MM.1S (cell line): Measurements from ENCODE around the gene ARHGAP4.

ENCODE experiments used
- DNase-seq: peaks from one replicate; pipeline ENCODE4 v3.0.0-alpha.2; 2015
- H2AFZ ChIP-seq: fragments of 300-600 bp; sonication (generic); 2 replicates; pipeline ENCODE4 v1.6.0; 2016; ENCODE audit warnings: antibody characterized with exemption, low read length
- H3F3A ChIP-seq: fragments of 300-600 bp; sonication (generic); 2 replicates; pipeline ENCODE4 v1.6.1; 2016; ENCODE audit warnings: mild to moderate bottlenecking, antibody characterized with exemption, low read length, moderate library complexity, mixed read lengths; ENCODE audit not compliant: insufficient read depth
- H3K27ac ChIP-seq: fragments of 300-600 bp; sonication (generic); 2 replicates; pipeline ENCODE4 v1.5.1; 2016; ENCODE audit warnings: mild to moderate bottlenecking, low read length
- H3K27me3 ChIP-seq: fragments of 300-600 bp; sonication (generic); replicated peaks from 2 replicates; pipeline ENCODE4 v1.6.0; 2016; ENCODE audit warnings: low read length; ENCODE audit not compliant: insufficient read depth
- H3K36me3 ChIP-seq: fragments of 300-600 bp; sonication (generic); replicated peaks from 2 replicates; pipeline ENCODE4 v1.6.1; 2016; ENCODE audit warnings: mild to moderate bottlenecking, low read length, mixed read lengths; ENCODE audit not compliant: insufficient read depth
- H3K4me1 ChIP-seq: fragments of 300-600 bp; sonication (generic); 2 replicates; pipeline ENCODE4 v1.6.1; 2016; ENCODE audit warnings: low read length, mixed read lengths
- H3K4me2 ChIP-seq: fragments of 300-600 bp; sonication (generic); 2 replicates; pipeline ENCODE4 v1.6.0; 2016; ENCODE audit warnings: low read depth, low read length
- H3K4me3 ChIP-seq: fragments of 300-600 bp; sonication (generic); 2 replicates; pipeline ENCODE4 v1.5.1; 2016; ENCODE audit warnings: low read length, mixed read lengths
- H3K79me2 ChIP-seq: fragments of 300-600 bp; sonication (generic); 2 replicates; pipeline ENCODE4 v1.6.1; 2016; ENCODE audit warnings: mixed run types, low read length, mixed read lengths
- H3K9ac ChIP-seq: fragments of 300-600 bp; sonication (generic); 2 replicates; pipeline ENCODE4 v1.6.1; 2016; ENCODE audit warnings: low read length, mixed read lengths
- H3K9me2 ChIP-seq: fragments of 300-600 bp; sonication (generic); replicated peaks from 2 replicates; pipeline ENCODE4 v1.6.1; 2016; ENCODE audit warnings: mild to moderate bottlenecking, low read length, mixed read lengths; ENCODE audit not compliant: insufficient read depth
- H3K9me3 ChIP-seq: fragments of 300-600 bp; sonication (generic); replicated peaks from 2 replicates; pipeline ENCODE4 v1.6.1; 2016; ENCODE audit warnings: mild to moderate bottlenecking, low read length, mixed read lengths; ENCODE audit not compliant: insufficient read depth
- H4K20me1 ChIP-seq: fragments of 300-600 bp; sonication (generic); 2 replicates; pipeline ENCODE4 v1.6.1; 2016; ENCODE audit warnings: mild to moderate bottlenecking, low read length, moderate library complexity, mixed read lengths; ENCODE audit not compliant: insufficient read depth
- EZH2 ChIP-seq: fragments of 300-600 bp; sonication (generic); optimal IDR thresholded peaks from 2 replicates; pipeline ENCODE3; 2017; ENCODE audit warnings: low read depth, mild to moderate bottlenecking, antibody characterized with exemption, low read length, mixed read lengths
- EZH2phosphoT487 ChIP-seq: fragments of 300-600 bp; sonication (generic); IDR thresholded peaks from 2 replicates; pipeline ENCODE4 v1.6.1; 2018; ENCODE audit warnings: antibody characterized with exemption, low read length
- TF ChIP-seq, protein P1 (sequence below): fragments of 300-600 bp; sonication (generic); IDR thresholded peaks from 2 replicates; pipeline ENCODE4 v1.5.1; 2016; ENCODE audit warnings: antibody characterized with exemption, low read length, mixed read lengths

The ARHGAP4 gene

DNA sequence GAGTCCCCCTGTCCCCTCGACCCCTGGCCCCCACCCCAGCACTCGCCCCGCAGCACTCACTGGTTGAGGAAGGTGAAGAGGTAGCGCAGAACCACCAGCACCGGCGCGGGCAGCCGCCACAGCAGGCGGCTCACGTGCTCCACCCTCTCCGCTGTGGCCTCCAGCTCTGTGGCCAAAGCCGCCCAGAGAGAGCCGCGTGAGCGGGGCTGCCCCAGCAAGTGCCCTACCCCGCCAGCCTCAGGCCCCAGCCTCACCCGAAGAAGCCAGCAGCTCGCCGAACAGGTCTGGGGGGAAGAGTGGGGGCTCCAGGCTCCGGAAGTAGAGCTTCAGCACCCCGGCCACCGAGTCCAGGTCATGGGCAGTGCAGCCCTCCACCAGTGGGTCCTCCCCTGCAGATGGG is 15.6 kb downstream of the ARHGAP4 start:
- no peaks in the 10 kb centered on the region for H3K27me3 ChIP-seq
- no peaks in the 10 kb centered on the region for H3K4me1 ChIP-seq
- TF ChIP-seq EZH2: no peak
- TF ChIP-seq EZH2phosphoT487: no peak
- TF ChIP-seq, protein P1, sequence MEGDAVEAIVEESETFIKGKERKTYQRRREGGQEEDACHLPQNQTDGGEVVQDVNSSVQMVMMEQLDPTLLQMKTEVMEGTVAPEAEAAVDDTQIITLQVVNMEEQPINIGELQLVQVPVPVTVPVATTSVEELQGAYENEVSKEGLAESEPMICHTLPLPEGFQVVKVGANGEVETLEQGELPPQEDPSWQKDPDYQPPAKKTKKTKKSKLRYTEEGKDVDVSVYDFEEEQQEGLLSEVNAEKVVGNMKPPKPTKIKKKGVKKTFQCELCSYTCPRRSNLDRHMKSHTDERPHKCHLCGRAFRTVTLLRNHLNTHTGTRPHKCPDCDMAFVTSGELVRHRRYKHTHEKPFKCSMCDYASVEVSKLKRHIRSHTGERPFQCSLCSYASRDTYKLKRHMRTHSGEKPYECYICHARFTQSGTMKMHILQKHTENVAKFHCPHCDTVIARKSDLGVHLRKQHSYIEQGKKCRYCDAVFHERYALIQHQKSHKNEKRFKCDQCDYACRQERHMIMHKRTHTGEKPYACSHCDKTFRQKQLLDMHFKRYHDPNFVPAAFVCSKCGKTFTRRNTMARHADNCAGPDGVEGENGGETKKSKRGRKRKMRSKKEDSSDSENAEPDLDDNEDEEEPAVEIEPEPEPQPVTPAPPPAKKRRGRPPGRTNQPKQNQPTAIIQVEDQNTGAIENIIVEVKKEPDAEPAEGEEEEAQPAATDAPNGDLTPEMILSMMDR: no peak
- H3K27ac ChIP-seq: no peak overlapping the region
- no peaks in the 10 kb centered on the region for H3F3A ChIP-seq
- H3K79me2 ChIP-seq: no peaks in the 10 kb centered on the region
- H3K9ac ChIP-seq: no peak overlapping the region
- no peaks in the 10 kb centered on the region for H3K9me2 ChIP-seq
- no peak overlapping the region for H3K4me2 ChIP-seq
- H3K36me3 ChIP-seq: no peaks in the 10 kb centered on the region
- no peak overlapping the region for H2AFZ ChIP-seq
- H3K4me3 ChIP-seq: no peak overlapping the region
- DNase-seq: no peak
- H3K9me3 ChIP-seq: no peaks in the 10 kb centered on the region
- H4K20me1 ChIP-seq: no peaks in the 10 kb centered on the region

DNA sequence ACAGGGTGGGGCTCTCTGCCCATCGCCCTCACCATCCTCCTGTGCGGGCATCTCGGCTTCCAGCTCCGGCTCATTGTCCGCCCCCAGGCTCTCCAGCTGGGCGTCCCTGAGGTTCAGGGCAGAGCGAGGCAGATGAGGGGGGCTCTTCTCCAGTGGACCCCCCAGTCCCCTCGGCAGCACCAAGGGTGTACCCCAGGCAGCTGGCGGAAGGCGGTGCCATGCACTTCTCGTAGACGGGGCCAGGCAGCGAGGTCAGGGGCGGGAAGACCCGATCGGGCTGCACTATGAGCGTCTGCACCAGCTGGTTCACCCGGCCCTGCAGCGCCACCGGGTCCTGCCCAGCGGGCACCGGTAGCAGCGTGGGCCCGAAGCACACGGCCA is 16.1 kb downstream of the ARHGAP4 start:
- H3K9ac ChIP-seq: no peak overlapping the region
- no peaks in the 10 kb centered on the region for H3K36me3 ChIP-seq
- no peaks in the 10 kb centered on the region for H3K4me1 ChIP-seq
- H3K9me3 ChIP-seq: no peaks in the 10 kb centered on the region
- no peak overlapping the region for H3K4me3 ChIP-seq
- H3K9me2 ChIP-seq: no peaks in the 10 kb centered on the region
- H3F3A ChIP-seq: no peaks in the 10 kb centered on the region
- TF ChIP-seq EZH2phosphoT487 (no peak), EZH2 (no peak)
- TF ChIP-seq, protein P1: no peak
- H3K27ac ChIP-seq: no peak overlapping the region
- DNase-seq: no peak
- H3K27me3 ChIP-seq: no peaks in the 10 kb centered on the region
- H4K20me1 ChIP-seq: no peaks in the 10 kb centered on the region
- no peaks in the 10 kb centered on the region for H3K79me2 ChIP-seq
- no peak overlapping the region for H3K4me2 ChIP-seq
- H2AFZ ChIP-seq: no peak overlapping the region

DNA sequence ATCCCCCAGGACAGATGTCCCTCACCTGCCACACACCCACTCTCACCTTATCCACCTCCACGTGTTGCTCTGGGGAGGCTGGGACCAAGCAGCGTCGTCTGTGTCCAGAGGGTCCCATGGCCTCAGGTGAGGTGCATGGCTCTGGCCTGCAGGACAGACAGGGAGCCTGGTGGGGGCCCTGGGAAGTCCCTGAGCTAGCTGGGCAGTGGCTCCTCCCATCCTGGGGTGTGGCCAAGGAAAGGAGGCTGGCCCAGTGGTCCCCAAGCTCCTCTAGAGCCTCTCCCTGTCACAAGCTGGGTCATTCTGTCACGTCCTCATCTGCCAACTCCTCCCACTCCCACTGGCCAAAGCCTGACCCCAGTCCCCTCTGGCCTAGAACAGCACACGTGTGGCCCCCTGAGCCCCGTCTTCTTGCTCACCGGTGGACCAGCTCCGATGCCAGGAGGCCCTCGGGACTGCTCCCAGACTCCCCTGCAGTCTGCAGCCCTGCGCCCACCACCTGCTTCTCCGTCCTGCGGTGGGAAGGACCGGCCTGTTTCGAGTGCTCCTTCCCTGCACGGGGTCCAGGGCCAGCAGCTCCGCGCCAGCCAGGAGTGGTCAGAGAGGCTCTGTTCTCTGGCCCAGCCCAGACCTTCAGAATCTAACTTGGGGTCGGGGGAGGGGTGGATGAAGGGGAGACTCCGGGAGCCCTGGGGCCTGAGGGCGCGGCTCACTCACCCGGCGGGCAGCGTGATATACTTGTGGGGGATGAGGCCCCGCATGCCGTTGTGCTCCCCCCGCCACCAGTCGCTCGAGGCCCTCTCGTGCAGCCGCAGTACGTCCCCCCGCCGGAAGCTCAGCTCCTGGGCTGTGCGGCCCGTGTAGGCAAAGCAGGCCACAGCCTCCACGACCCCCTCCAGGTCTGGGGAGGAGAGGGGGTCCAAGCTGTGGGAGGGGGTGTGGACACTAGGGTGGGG is 16.8 kb downstream of the ARHGAP4 start:
- H3K27me3 ChIP-seq: no peaks in the 10 kb centered on the region

More for the DNA sequence above, 16.8 kb downstream of the ARHGAP4 start:
- no peaks in the 10 kb centered on the region for H4K20me1 ChIP-seq
- H3K4me1 ChIP-seq: no peaks in the 10 kb centered on the region
- TF ChIP-seq, protein P1: no peak
- TF ChIP-seq EZH2 (no peak), EZH2phosphoT487 (no peak)
- no peak overlapping the region for H3K9ac ChIP-seq
- no peak overlapping the region for H3K27ac ChIP-seq
- no peak overlapping the region for H2AFZ ChIP-seq
- no peak overlapping the region for H3K4me2 ChIP-seq
- no peaks in the 10 kb centered on the region for H3K9me2 ChIP-seq
- H3K79me2 ChIP-seq: no peaks in the 10 kb centered on the region
- no peak for DNase-seq
- no peaks in the 10 kb centered on the region for H3F3A ChIP-seq
- H3K9me3 ChIP-seq: no peaks in the 10 kb centered on the region
- H3K36me3 ChIP-seq: no peaks in the 10 kb centered on the region
- no peak overlapping the region for H3K4me3 ChIP-seq
